Stomach (tissue), 4 donors: ENCODE results near the gene YKT6.

Source experiments
- CTCF ChIP-seq, 7 experiments: fragments of 450-650 bp in 4 of 7; fragments of 200-600 bp in 3 of 7; sonication (generic) in 3 of 7; IDR thresholded peaks; one replicate each; pipeline ENCODE4 v1.5.1; 2016 to 2019; ENCODE audit warnings: antibody characterized with exemption in 7 of 7, control low read depth in 2 of 7, mild to moderate bottlenecking in 1 of 7
- EP300 ChIP-seq: sonication (generic); formaldehyde crosslinking; IDR thresholded peaks from one replicate; pipeline ENCODE4 v1.6.1; 2017; ENCODE audit warnings: antibody characterized with exemption
- POLR2A ChIP-seq, 4 donors: fragments of 450-650 bp; IDR thresholded peaks; one replicate each; pipeline ENCODE4 v1.6.1; 2016; ENCODE audit warnings: antibody characterized with exemption in 4 of 4, control low read depth in 2 of 4, mild to moderate bottlenecking in 1 of 4, moderate library complexity in 1 of 4
- POLR2AphosphoS5 ChIP-seq, 3 donors: sonication (generic); formaldehyde crosslinking; IDR thresholded peaks; one replicate each; pipeline ENCODE4 v1.6.1; 2016; ENCODE audit warnings: antibody characterized with exemption in 3 of 3

GRCh38 chr7:44246396-44247113 lies 45.8 kb downstream of the YKT6 start:
- TF ChIP-seq CTCF (IDR thresholded peaks at IDR 0.05) (no peak), POLR2A (IDR thresholded peaks at IDR 0.05) (no peak), POLR2AphosphoS5 (IDR thresholded peaks at IDR 0.05) (no peak), EP300 (no peak)
